ENCODE measurements around the gene DCAF5. TPM values are rescaled to one million over a fixed set of nuclear protein-coding genes. Genes with fewer than 3 reads are reported as not detected.

The DCAF5 gene
- total RNA-seq, 1 experiment from 2014 or later = 22.0 TPM

DNA sequence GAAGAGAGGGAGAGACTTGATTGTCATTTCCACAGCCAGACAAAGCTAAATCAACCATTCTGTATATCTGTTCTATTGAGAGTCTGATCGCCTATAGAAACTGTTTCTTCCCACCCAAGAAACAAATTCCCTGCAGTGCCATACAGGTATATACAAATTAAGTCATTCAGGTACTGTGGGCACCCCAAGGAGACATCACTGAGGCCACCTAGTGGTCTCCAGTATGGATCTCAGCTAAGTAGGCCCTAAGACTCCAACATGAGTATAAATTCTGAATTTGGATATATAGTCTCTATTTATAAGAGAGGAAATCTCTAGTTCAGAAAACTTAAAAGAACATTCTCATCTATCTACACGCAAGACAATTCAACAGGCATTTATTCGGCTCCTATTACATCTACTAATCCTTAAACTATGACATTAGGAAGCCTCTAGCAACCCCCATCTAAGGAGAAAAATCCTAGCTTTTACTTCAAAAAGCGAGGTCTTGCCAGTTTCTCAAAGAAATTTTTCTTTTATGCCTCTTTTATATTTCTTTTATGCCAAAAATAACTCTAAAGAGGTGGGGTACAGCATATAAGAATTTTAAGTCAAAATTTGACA lies 62.6 kb downstream of the DCAF5 start:
- peak; percentile 19 for DNase-seq (ENCODE audit: low spot score)
- Histone ChIP-seq H3K9me3 (ENCODE audit: low read depth, low read length, poor library complexity, severe bottlenecking) (no peaks in the 10 kb centered on the region), H3K4me1 (ENCODE audit: insufficient read depth, low read length, poor library complexity, severe bottlenecking) (peaks cover 4% of the 10 kb centered on the region), H3K27ac (ENCODE audit: low read depth, low read length, poor library complexity, severe bottlenecking) (no peak overlapping the region), H3K4me3 (ENCODE audit: low read depth, low read length, poor library complexity, severe bottlenecking) (no peak overlapping the region), H3K36me3 (ENCODE audit: insufficient read depth, low read length, poor library complexity, severe bottlenecking) (peaks cover 15% of the 10 kb centered on the region), H3K27me3 (replicated peaks; ENCODE audit: insufficient read depth, low read depth, low read length, poor library complexity) (no peaks in the 10 kb centered on the region)
- ChIA-PET POLR2A (ENCODE audit: low non-redundant PET) (no interaction called here), CTCF (interaction anchor here (0.9 to 1.0 kb wide), 2 partner anchors 180 to 228 kb away, joined by 3 to 5 read pairs; no protein-coding TSS in a partner anchor)
- BruUV-seq (replicated peaks) = no TSS peak
- intact Hi-C loops (cut with micrococcal nuclease; ENCODE audit: unreplicated experiment) = loop anchor here (1.0 kb wide), 2 partner anchors 179 to 227 kb away; no protein-coding TSS in a partner anchor
- peak; percentile 77 for TF ChIP-seq CTCF (conservative IDR thresholded peaks at IDR 0.05; ENCODE audit: low read depth, low read length)
- no peak for TF ChIP-seq EZH2 (IDR thresholded peaks at IDR 0.05; ENCODE audit: borderline replicate concordance, low read depth, low read length, poor library complexity, severe bottlenecking)

DNA sequence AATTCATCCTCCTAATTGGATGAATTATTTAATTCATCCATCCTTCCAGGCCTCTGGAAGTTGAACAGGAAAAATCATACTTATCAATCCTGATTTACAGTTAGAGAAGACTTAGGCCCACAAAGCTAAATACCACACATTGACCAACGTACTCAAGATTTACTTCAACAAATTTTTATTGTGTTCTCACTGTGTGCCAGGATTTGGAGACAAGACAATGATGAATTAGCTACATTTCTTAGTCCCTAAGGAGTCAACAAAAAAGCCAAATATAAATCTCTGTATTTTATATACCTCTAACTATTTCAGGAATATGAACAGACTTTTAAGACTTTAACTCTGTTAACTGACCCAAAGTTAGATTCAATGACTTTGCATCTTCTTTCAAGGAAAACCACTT lies 63.9 kb downstream of the DCAF5 start:
- H3K27ac ChIP-seq (ENCODE audit: low read depth, low read length, poor library complexity, severe bottlenecking) = no peak overlapping the region
- H3K4me3 ChIP-seq (ENCODE audit: low read depth, low read length, poor library complexity, severe bottlenecking) = no peak overlapping the region
- ChIA-PET CTCF (no interaction called here), POLR2A (ENCODE audit: low non-redundant PET) (no interaction called here)
- no peak for TF ChIP-seq EZH2 (IDR thresholded peaks at IDR 0.05; ENCODE audit: borderline replicate concordance, low read depth, low read length, poor library complexity, severe bottlenecking)
- no peak for TF ChIP-seq CTCF (conservative IDR thresholded peaks at IDR 0.05; ENCODE audit: low read depth, low read length)
- no peaks in the 10 kb centered on the region for H3K9me3 ChIP-seq (ENCODE audit: low read depth, low read length, poor library complexity, severe bottlenecking)
- H3K36me3 ChIP-seq (ENCODE audit: insufficient read depth, low read length, poor library complexity, severe bottlenecking) = peaks cover 15% of the 10 kb centered on the region
- BruUV-seq (replicated peaks) = no TSS peak
- no peak for DNase-seq (ENCODE audit: low spot score)
- H3K27me3 ChIP-seq (replicated peaks; ENCODE audit: insufficient read depth, low read depth, low read length, poor library complexity) = no peaks in the 10 kb centered on the region
- no peaks in the 10 kb centered on the region for H3K4me1 ChIP-seq (ENCODE audit: insufficient read depth, low read length, poor library complexity, severe bottlenecking)
- intact Hi-C loops (cut with micrococcal nuclease; ENCODE audit: unreplicated experiment) = no loop called here

DNA sequence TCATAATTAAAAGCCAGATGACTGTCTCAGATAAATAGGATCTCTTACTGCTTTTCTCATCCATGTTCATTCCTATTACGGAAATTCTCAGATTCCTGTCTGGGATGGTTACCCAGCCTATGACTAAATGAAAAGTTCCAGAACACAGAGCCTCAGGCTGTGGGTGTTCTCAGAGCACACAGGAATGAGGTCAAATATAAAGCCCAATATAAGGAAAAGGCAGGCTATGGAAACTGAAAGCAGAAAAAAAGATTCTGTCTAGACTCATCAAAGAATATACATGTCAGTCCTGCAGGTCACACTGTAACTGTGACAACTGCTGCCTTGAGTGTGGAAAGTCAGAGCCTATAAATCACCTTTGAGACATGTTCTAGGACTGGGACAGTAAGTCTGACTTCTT lies 64.3 kb downstream of the DCAF5 start:
- ChIA-PET POLR2A (ENCODE audit: low non-redundant PET) (no interaction called here), CTCF (no interaction called here)
- H3K4me3 ChIP-seq (ENCODE audit: low read depth, low read length, poor library complexity, severe bottlenecking) = no peak overlapping the region
- no TSS peak for BruUV-seq (replicated peaks)
- no peaks in the 10 kb centered on the region for H3K4me1 ChIP-seq (ENCODE audit: insufficient read depth, low read length, poor library complexity, severe bottlenecking)
- TF ChIP-seq EZH2 (IDR thresholded peaks at IDR 0.05; ENCODE audit: borderline replicate concordance, low read depth, low read length, poor library complexity, severe bottlenecking) (no peak), CTCF (conservative IDR thresholded peaks at IDR 0.05; ENCODE audit: low read depth, low read length) (no peak)
- peaks cover 15% of the 10 kb centered on the region for H3K36me3 ChIP-seq (ENCODE audit: insufficient read depth, low read length, poor library complexity, severe bottlenecking)
- intact Hi-C loops (cut with micrococcal nuclease; ENCODE audit: unreplicated experiment) = no loop called here
- DNase-seq (ENCODE audit: low spot score) = no peak
- H3K27me3 ChIP-seq (replicated peaks; ENCODE audit: insufficient read depth, low read depth, low read length, poor library complexity) = no peaks in the 10 kb centered on the region
- H3K9me3 ChIP-seq (ENCODE audit: low read depth, low read length, poor library complexity, severe bottlenecking) = no peaks in the 10 kb centered on the region
- no peak overlapping the region for H3K27ac ChIP-seq (ENCODE audit: low read depth, low read length, poor library complexity, severe bottlenecking)

All from A673 (cell line).